GM12873 (cell line): ENCODE measurements around the gene HEYL.

Source experiments
- CTCF ChIP-seq: IDR thresholded peaks from 2 replicates; pipeline ENCODE4 v1.5.1; 2012; ENCODE audit warnings: low read depth, mild to moderate bottlenecking, moderate library complexity, low read length, control low read depth; ENCODE audit not compliant: insufficient read depth; ENCODE audit errors: missing control alignments

HEYL gene

GRCh38 chr1:39675220-39675619 lies 35.8 kb upstream of the HEYL start:
- TF ChIP-seq CTCF = no peak

GRCh38 chr1:39673215-39673614 lies 33.8 kb upstream of the HEYL start:
- TF ChIP-seq CTCF = no peak

- peak; percentile 74 for TF ChIP-seq CTCF
Measured at GRCh38 chr1:39672551-39672947, 33.1 kb upstream of the HEYL start.

- TF ChIP-seq CTCF = no peak
Measured at GRCh38 chr1:39671793-39672550, 32.5 kb upstream of the HEYL start, which contains the start of gene NT5C1A. Gene NT5C1A, minus strand, starts transcription at chr1:39672107. Its CDS starts 69 bp downstream, at chr1:39672038.

- no peak for TF ChIP-seq CTCF
Measured at GRCh38 chr1:39671433-39671792, 32.0 kb upstream of the HEYL start.

GRCh38 chr1:39670689-39671088 lies 31.2 kb upstream of the HEYL start:
- no peak for TF ChIP-seq CTCF

- TF ChIP-seq CTCF = no peak
Measured at GRCh38 chr1:39668894-39669293, 29.5 kb upstream of the HEYL start.
